Activated CD4-positive, CD25-positive, alpha-beta regulatory T cell treated with anti-CD3 and anti-CD28 coated beads, Interleukin-2, amount 50 U/mL, for 24 hours (primary cell): Measurements from ENCODE around the gene CDK9.

Experiments used
- ATAC-seq, 2 donors: fragments of 150-1000 bp; cut with Tn5 transposase; one replicate each; pipeline ENCODE4 v1.10.0; 2021; ENCODE audit warnings: mild to moderate bottlenecking in 1 of 2, moderate library complexity in 1 of 2

CDK9 gene

DNA sequence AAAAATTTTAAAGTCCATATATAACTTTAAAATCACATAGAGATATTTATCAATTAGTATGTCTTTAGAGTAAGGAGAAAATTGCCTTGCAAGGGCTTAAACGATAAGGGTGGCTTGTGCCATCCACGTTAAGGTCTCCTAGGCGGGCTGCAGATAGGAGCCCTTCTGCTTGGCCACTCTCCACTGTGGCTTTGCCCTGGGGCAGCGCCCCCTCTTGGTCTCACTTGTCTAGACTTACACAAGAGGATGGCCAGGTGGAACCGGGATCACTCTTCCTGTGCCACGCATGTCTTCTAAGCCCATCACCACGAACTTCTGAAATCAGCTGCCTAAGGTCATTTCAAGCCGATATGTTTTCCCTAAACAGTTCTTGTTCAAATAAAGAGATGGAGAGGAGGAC, 19.8 kb downstream of the CDK9 start:
- no peak for ATAC-seq

- no peak for ATAC-seq
These were observed 21.0 kb downstream of the CDK9 start for GRCh38 chr9:127806871-127807270.

DNA sequence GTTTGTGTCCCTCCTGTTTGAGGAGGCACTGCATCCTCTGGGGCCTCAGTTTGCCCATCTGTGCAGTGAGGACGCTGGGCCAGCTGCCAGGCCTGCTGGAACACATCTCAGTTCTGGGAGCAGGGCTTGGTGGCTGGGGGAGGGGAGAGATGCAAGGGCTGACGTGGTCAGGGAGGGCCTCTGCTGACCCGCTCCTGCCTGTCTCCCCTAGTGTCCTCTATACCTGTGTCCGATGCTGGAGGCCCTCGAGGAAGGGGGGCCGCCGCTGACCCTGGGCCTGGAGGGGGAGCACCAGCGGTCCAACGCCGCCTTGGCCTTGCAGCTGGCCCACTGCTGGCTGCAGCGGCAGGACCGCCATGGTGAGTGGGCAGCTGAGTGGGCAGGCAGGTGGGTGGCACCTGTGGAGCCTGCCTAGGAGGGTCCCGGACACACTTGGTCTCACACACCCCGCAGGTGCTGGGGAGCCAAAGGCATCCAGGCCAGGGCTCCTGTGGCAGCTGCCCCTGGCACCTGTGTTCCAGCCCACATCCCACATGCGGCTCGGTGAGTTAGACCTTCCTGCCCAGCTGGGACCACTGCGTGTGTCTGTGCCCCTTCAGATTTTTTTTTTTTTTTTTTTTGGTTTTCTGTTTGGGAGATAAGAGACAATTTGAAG, 22.6 kb downstream of the CDK9 start:
- no peak for ATAC-seq

- peak in 1 of 2 donors; percentile 40 for ATAC-seq
These were observed 23.2 kb downstream of the CDK9 start for GRCh38 chr9:127809002-127809539.

GRCh38 chr9:127809540-127810377, 23.9 kb downstream of the CDK9 start:
- no peak for ATAC-seq

GRCh38 chr9:127810378-127811187, 24.7 kb downstream of the CDK9 start:
- no peak for ATAC-seq

- no peak for ATAC-seq
These were observed 26.2 kb downstream of the CDK9 start for GRCh38 chr9:127812011-127812410.

GRCh38 chr9:127812936-127813675, 27.3 kb downstream of the CDK9 start:
- no peak for ATAC-seq

DNA sequence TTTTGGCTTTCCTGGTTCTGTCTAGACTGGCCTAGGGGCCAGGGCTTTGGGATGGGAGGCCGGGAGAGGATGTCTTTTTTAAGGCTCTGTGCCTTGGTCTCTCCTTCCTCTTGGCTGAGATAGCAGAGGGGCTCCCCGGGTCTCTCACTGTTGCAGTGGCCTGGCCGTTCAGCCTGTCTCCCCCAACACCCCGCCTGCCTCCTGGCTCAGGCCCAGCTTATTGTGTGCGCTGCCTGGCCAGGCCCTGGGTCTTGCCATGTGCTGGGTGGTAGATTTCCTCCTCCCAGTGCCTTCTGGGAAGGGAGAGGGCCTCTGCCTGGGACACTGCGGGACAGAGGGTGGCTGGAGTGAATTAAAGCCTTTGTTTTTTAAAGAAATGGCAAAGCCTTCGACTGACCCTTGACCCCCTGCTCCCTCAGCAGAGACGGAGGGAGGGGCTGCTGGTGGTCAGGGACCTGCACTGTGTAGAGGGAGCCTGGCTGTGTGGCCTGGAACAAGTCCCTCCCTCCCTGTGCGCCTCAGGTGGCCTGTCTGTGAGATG, 27.9 kb downstream of the CDK9 start:
- no peak for ATAC-seq

GRCh38 chr9:127814619-127815511, 29.0 kb downstream of the CDK9 start:
- no peak for ATAC-seq

DNA sequence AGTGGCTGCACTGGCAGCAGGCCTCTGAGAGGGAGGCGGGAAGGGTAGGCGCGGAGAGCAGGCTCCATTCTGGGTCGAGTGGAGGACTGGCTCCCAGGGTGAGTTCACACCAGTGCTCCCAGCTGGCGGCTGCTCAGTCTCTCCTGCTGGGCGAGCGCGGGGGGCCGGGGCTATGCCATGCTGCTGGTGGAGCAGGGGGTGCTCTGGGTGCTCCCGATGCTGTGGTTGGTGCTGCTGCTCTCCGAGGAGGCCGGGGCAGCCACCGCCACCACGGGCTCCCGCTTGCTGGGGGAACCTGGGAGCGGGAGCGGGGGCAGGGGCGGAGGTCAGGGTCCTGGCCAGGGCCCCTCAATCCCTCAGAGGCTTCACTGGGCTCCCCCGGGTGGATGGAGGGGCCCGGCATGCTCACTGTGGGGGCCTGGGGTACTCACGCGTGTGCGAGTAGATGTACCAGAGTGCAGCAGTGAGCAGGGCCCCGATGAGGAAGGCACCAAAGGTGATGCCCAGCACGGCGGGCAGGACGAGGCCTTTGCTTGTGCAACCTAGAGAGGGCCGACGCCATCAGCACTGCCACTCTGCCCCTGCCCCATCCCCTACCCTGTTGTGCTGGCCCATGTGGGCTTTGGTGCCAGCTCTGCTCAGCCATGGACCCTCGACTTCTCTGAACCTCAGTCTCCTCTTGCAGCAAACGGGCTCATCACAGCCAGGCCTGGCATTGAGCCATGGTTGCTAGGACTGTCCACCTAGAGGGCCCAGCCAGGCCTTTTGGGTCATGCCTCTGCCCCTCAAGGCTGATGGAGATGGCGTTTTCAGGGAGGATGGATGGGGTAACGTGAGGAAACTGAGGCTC, 29.9 kb downstream of the CDK9 start:
- no peak for ATAC-seq

- ATAC-seq: no peak
These were observed 30.5 kb downstream of the CDK9 start for GRCh38 chr9:127816362-127816725.

GRCh38 chr9:127816728-127817127, 30.9 kb downstream of the CDK9 start:
- ATAC-seq: no peak

GRCh38 chr9:127817881-127818434, 32.1 kb downstream of the CDK9 start:
- ATAC-seq: no peak

- ATAC-seq: no peak
These were observed 32.7 kb downstream of the CDK9 start for GRCh38 chr9:127818574-127818973.

DNA sequence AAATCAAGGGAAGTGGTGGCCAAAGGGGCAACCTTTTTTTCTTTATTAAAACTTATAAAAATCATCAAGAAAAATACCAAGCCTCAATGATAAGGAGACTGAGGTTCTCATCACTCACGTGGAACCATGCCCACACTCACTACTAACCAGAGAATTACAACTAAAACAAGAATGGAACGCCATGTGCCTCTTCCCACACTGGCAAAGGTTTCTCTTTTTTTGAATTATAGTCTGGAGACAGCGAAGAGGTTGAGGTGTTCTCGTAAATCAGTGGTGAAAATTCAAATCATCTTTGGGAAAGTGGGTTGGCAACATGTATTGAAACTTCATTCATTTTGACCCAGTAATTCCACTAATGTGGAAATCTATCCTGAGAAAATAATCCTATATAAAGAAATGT, 36.3 kb downstream of the CDK9 start:
- ATAC-seq: no peak

- no peak for ATAC-seq
These were observed 39.7 kb downstream of the CDK9 start for GRCh38 chr9:127825319-127826051.

- no peak for ATAC-seq
These were observed 40.5 kb downstream of the CDK9 start for GRCh38 chr9:127826253-127826913.
